HFFc6 (cell line): ENCODE measurements around the gene DYNC1H1. TPM values are rescaled to one million over a fixed set of nuclear protein-coding genes. Genes with fewer than 3 reads are reported as not detected.

ENCODE experiments used
- DNase-seq: peaks from one replicate; pipeline ENCODE4 v3.0.0-alpha.2; 2018
- H3K27ac Mint-ChIP-seq: 2 replicates; pipeline ENCODE4 v1.8.0; 2020; ENCODE audit warnings: mild to moderate bottlenecking, mixed read lengths
- H3K27me3 Mint-ChIP-seq: 2 replicates; pipeline ENCODE4 v1.8.0; 2021; ENCODE audit warnings: mild to moderate bottlenecking, moderate library complexity, mixed read lengths; ENCODE audit not compliant: insufficient read depth
- H3K36me3 Mint-ChIP-seq: 2 replicates; pipeline ENCODE4 v1.8.0; 2021; ENCODE audit warnings: low read depth, mixed read lengths
- H3K4me1 Mint-ChIP-seq: 2 replicates; pipeline ENCODE4 v1.8.0; 2020; ENCODE audit warnings: low read depth, mixed read lengths
- H3K4me3 Mint-ChIP-seq: 2 replicates; pipeline ENCODE4 v1.8.0; 2020; ENCODE audit warnings: mild to moderate bottlenecking, moderate library complexity, mixed read lengths
- H3K9me3 Mint-ChIP-seq: 2 replicates; pipeline ENCODE4 v1.8.0; 2020; ENCODE audit warnings: mild to moderate bottlenecking, mixed read lengths
- CTCF ChIP-seq: fragments of 200-600 bp; sonication (generic); IDR thresholded peaks from 2 replicates; pipeline ENCODE4 v1.5.0; 2021; ENCODE audit warnings: antibody characterized with exemption, mild to moderate bottlenecking
- total RNA-seq, 6 experiments: library from RNA; stranded (reverse); fragmentation: NEBNext Ultra II Directional; extraction: Animal tissue kit (Norgen Biotek cat#: 25700); gene quantifications; 2 replicates in 1 of 6; 3 replicates in 5 of 6; pipeline ENCODE4 v1.2.3, GENCODE V29; 2021

DYNC1H1 gene
- total RNA-seq, 6 experiments from 2014 or later, result 364 to 643 (median 408) TPM

DNA sequence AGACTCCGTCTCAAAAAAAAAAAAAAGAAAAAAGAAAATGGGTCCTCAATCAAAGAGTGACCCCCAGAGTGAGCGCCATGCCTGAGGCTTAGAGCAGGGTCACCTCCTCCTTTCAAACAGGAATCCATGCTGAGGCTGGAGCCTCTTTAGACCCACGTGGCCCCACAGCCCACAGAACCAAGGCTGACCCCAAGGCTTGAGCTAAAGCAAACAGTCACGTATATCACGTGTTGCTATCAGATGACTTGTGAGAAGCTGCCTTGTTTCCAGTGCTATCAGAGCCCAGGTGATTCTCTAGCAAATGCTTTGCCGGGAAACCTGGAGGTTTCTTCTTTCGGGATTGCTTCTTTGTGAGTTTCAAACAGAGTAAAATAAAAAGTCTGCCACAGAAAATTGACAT, 31.7 kb upstream of the DYNC1H1 start:
- no peak for TF ChIP-seq CTCF
- H3K36me3 Mint-ChIP-seq, result peaks cover 6% of the 10 kb centered on the region; the same call in 1 of the 2 replicates
- DNase-seq, result no peak
- no peak overlapping the region for H3K27ac Mint-ChIP-seq
- no peak overlapping the region for H3K4me3 Mint-ChIP-seq
- H3K4me1 Mint-ChIP-seq, result peaks cover 10% of the 10 kb centered on the region
- no peaks in the 10 kb centered on the region for H3K9me3 Mint-ChIP-seq
- H3K27me3 Mint-ChIP-seq, result peaks cover 4% of the 10 kb centered on the region; the same call in 1 of the 2 replicates

DNA sequence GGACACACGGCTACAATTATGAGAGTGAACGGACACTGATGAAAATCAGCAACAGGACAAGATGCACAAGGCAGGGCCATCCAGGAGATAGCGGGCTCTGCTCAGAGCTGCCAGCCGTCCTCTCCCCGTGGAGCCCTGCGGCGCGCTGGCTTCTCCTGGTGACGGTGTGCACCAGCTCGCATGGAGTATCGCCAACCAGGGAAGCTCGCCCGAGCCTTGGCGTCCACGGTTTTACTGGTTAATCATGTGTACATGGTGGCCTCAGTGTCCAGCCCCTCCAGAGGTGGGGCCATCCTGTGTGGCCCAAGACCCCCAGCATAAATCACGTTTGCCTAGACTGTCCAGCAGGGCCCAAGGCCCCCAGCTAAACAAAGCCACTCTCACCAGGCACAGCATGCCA, 31.2 kb upstream of the DYNC1H1 start:
- Mint-ChIP-seq H3K27ac (no peak overlapping the region), H3K27me3 (peaks cover 6% of the 10 kb centered on the region), H3K9me3 (no peaks in the 10 kb centered on the region), H3K4me1 (peaks cover 4% of the 10 kb centered on the region), H3K4me3 (no peak overlapping the region), H3K36me3 (peaks cover 6% of the 10 kb centered on the region; the same call in 1 of the 2 replicates)
- no peak for DNase-seq
- TF ChIP-seq CTCF, result no peak

DNA sequence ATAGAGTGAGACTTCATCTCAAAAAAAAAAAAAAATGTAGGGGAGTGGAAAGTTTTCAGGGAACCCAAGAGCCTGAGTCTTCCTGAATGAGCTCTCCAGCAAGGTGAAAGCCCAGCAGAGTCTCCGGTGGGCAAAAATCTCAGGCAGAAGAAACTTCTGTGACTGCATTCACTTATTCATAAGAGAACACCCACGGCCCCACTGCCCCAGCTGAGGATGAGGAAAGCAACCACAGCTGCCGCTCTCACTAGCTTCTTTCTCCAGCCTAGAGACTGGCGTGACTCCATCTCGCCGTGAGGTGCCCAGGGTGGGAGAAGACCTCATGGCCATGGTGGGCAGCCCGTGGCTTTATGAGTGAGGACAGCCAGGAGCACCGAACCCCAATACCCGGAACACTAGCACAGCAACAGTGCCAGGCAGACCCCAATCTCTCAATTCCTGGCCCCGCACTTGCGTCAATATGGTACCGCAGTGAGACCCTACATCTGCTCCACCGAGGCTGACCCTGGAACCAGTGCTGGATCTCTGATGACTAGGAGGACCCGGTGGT, 29.7 kb upstream of the DYNC1H1 start:
- no peaks in the 10 kb centered on the region for H3K9me3 Mint-ChIP-seq
- no peak for TF ChIP-seq CTCF
- no peak for DNase-seq
- H3K4me1 Mint-ChIP-seq, result peaks cover 5% of the 10 kb centered on the region; the same call in 1 of the 2 replicates
- peaks cover 9% of the 10 kb centered on the region for H3K27me3 Mint-ChIP-seq
- H3K36me3 Mint-ChIP-seq, result 0 out of 2 replicates have a peak, but pooled peaks cover under 1% of the 10 kb centered on the region
- no peak overlapping the region for H3K27ac Mint-ChIP-seq
- no peak overlapping the region for H3K4me3 Mint-ChIP-seq

DNA sequence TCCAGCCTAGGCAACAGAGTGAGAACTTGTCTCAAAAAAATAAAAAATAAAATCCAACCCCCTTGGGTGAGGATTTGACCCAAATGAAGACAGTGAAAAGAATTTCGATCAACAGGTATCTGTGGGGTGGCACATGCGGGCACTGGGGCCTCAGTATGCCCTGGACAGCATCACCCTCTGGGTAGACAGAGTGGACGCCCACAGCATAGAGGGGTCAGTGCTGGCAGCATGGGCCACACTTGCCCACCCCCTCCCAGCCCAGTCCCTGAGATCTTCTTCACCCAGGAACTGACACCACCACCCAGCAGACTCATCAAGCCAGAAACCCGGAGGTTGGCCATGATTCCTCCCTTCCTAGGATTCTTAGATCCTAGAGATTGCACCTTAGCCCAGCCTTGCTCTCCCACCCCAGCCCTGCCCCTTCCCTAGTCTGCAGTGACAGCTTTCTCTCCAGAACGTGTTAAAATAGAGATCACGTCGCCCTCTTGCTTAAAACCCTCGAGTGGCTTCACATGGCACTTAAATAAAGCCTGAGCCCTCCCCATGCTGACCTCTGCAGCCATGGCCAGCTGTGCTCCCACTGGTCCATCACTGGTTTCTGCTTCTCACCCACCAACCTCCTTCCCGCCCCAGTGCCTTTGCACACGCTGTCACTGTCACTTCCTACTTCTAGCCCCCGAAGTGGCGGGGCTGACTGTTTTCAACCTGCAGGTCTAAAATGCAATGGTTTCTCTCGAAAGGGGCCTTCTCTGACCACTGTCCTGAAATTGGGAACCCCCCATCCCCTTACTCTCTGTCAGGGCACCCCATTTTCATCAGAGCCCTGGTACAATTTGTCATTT, 26.2 kb upstream of the DYNC1H1 start:
- no peak for TF ChIP-seq CTCF
- H3K4me3 Mint-ChIP-seq, result no peak overlapping the region
- H3K9me3 Mint-ChIP-seq, result no peaks in the 10 kb centered on the region
- H3K4me1 Mint-ChIP-seq, result peaks cover 15% of the 10 kb centered on the region
- H3K27ac Mint-ChIP-seq, result no peak overlapping the region
- peaks cover 18% of the 10 kb centered on the region for H3K27me3 Mint-ChIP-seq
- DNase-seq, result no peak
- H3K36me3 Mint-ChIP-seq, result no peaks in the 10 kb centered on the region

DNA sequence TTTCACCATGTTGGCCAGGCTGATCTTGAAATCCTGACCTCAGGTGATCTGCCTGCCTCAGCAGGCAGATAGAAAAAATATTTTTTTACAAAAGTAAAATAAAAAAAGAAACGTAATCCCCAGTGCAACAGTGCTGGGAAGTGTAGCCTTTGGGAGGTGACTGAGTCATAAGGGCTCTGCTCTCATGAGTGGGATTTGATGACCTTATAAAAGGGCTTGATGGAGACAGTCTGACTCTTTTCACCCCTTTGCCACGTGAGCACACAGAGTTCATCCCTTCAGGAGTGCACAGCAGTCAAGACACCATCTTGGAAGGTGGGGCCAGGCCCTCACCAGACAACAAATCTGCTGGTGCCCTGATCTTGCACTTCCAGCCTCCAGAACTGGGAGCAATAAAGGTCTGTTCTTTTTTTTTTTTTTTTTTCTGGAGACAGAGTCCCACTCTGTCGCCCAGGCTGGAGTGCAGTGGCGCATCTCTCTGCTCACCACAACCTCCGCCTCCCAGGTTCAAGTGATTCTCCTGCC, 24.7 kb upstream of the DYNC1H1 start:
- H3K9me3 Mint-ChIP-seq, result no peaks in the 10 kb centered on the region
- no peaks in the 10 kb centered on the region for H3K36me3 Mint-ChIP-seq
- H3K4me1 Mint-ChIP-seq, result peaks cover 15% of the 10 kb centered on the region
- no peak overlapping the region for H3K27ac Mint-ChIP-seq
- peaks cover 21% of the 10 kb centered on the region for H3K27me3 Mint-ChIP-seq
- DNase-seq, result no peak
- no peak for TF ChIP-seq CTCF
- H3K4me3 Mint-ChIP-seq, result no peak overlapping the region
